AG04449 (cell line): ENCODE measurements around the gene SLC17A7.

Source experiments
- CTCF ChIA-PET: fragments of 350-600 bp; formaldehyde crosslinking; extraction: SDS; loops from one replicate; lab custom pipeline; 2021; ENCODE audit warnings: antibody characterized with exemption; lab: Yijun Ruan, JAX
- POLR2A ChIA-PET: fragments of 400-600, 350-600 bp; formaldehyde crosslinking; extraction: SDS; loops from one replicate; lab custom pipeline; 2020; ENCODE audit warnings: antibody characterized with exemption, inconsistent platforms; lab: Yijun Ruan, JAX
- DNase-seq: peaks from one replicate; pipeline ENCODE4 v3.0.0-alpha.2; 2010; ENCODE audit warnings: low read depth, low spot score
- H3K4me3 ChIP-seq: 2 replicates; pipeline ENCODE4 v1.5.1; 2011; ENCODE audit warnings: low read depth, mild to moderate bottlenecking, control low read depth, low read length
- CTCF ChIP-seq: IDR thresholded peaks from one replicate; pipeline ENCODE4 v1.5.1; 2011; ENCODE audit warnings: mild to moderate bottlenecking, moderate library complexity, low read length, control low read depth, inconsistent platforms; ENCODE audit not compliant: insufficient read depth; ENCODE audit errors: missing control alignments

Gene SLC17A7

GRCh38 chr19:49427339-49427738 lies 14.0 kb downstream of the SLC17A7 start:
- no peak overlapping the region for H3K4me3 ChIP-seq
- no peak for DNase-seq
- ChIA-PET CTCF (no interaction called here), POLR2A (no interaction called here)
- TF ChIP-seq CTCF = no peak

GRCh38 chr19:49425922-49426592 lies 15.3 kb downstream of the SLC17A7 start:
- no peak for DNase-seq
- TF ChIP-seq CTCF = no peak
- ChIA-PET POLR2A (no interaction called here), CTCF (interaction anchor here (0.9 to 2.4 kb wide), 3 partner anchors 10 to 160 kb away, joined by 3 to 10 read pairs (median 4); no protein-coding TSS in a partner anchor)
- no peak overlapping the region for H3K4me3 ChIP-seq

GRCh38 chr19:49425178-49425577 lies 16.1 kb downstream of the SLC17A7 start, which contains the start of gene GFY:
TSS of gene GFY (plus strand) at chr19:49425388. CDS start at chr19:49426431, 1,043 bp downstream.
- no peak within 1 kb of the TSS for H3K4me3 ChIP-seq
- no peak for DNase-seq
- TF ChIP-seq CTCF = no peak
- ChIA-PET POLR2A (no interaction called here), CTCF (interaction anchor here (0.9 to 2.4 kb wide), 3 partner anchors 9 to 33 kb away, joined by 3 to 10 read pairs (median 4); no protein-coding TSS in a partner anchor)

- POLR2A ChIA-PET = no interaction called here
- no peak for TF ChIP-seq CTCF
- no peak for DNase-seq
- no peak overlapping the region for H3K4me3 ChIP-seq
- CTCF ChIA-PET = interaction anchor here (1.1 to 1.5 kb wide), 2 partner anchors 19 to 32 kb away, joined by 3 read pairs; no protein-coding TSS in a partner anchor
Measured at GRCh38 chr19:49423985-49424303, 17.4 kb downstream of the SLC17A7 start.

GRCh38 chr19:49423071-49423984 lies 18.0 kb downstream of the SLC17A7 start, which contains the start of gene PTH2:
TSS of gene PTH2 (minus strand) at chr19:49423441. CDS start at chr19:49423339, 102 bp downstream.
- POLR2A ChIA-PET = no interaction called here
- TF ChIP-seq CTCF = no peak
- no peak within 1 kb of the TSS for H3K4me3 ChIP-seq
- no peak for DNase-seq
- CTCF ChIA-PET = interaction anchor here (1.1 to 1.5 kb wide), 2 partner anchors 20 to 32 kb away, joined by 3 read pairs; no protein-coding TSS in a partner anchor

GRCh38 chr19:49422407-49423070 lies 18.8 kb downstream of the SLC17A7 start:
- no peak overlapping the region for H3K4me3 ChIP-seq
- ChIA-PET CTCF (no interaction called here), POLR2A (no interaction called here)
- no peak for DNase-seq
- TF ChIP-seq CTCF = peak; percentile 34
